ENCODE measurements around the gene ECI1. TPM values are rescaled to one million over a fixed set of nuclear protein-coding genes. Genes with fewer than 3 reads are reported as not detected.
A peak's percentile ranks its signal among the peaks of the same experiment; 100 is the strongest.
"Not testable (repeated sequence)": the region's sequence is repeated elsewhere in the genome, so short reads cannot be mapped to it uniquely, and the experiment has no call there.

Gene ECI1
- polyA plus RNA-seq, 3 donors, result 29.9 to 74.5 (median 52.3) TPM

DNA sequence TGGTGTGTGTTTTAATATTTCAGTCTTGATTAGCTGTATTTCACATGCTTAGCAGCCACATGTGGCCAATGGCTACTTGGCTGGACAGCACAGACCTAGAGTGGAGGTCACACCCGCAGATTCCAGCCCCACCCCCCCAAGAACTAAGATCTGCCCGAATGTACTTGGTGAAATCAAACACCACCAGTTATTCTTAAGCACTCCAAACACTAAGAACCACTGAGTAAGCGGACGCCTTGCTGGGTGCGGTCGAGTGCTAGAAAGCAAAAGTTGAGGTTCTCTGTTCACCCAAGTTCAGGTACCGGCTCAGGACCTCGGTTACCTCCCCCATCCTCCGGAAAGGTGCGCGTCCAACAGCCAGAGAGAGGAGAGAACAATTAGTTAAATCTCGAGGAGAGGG is 15.5 kb upstream of the ECI1 start:
- intact Hi-C loops (cut with micrococcal nuclease), result loop anchor here (5.0 kb wide), 3 partner anchors 45 to 240 kb away; partner anchors contain the start of genes MLST8 (in 2 of the 2) and E4F1 (in 1 of the 2)
- H3K36me3 Mint-ChIP-seq, result peaks cover 28 to 35% of the 10 kb centered on the region in 2 donors
- peaks cover 56% of the 10 kb centered on the region for H4K20me1 ChIP-seq (ENCODE audit: insufficient read depth, low read length)
- peaks cover 73% of the 10 kb centered on the region for H3K79me2 ChIP-seq (ENCODE audit: insufficient read depth, low read length)
- 33% methylated on average over 1 of the region's 12 CpGs for WGBS (ENCODE audit: insufficient coverage)
- peaks cover 25 to 32% of the 10 kb centered on the region in 2 donors for H3K36me3 ChIP-seq (replicated peaks in 1 of 2; ENCODE audit: control insufficient read depth in 1 of 2, insufficient read depth in 2 of 2, low read length in 2 of 2)
- H3K4me1 ChIP-seq (ENCODE audit: control insufficient read depth in 1 of 2, insufficient read depth in 2 of 2, low read length in 2 of 2), result peaks cover 19 to 29% of the 10 kb centered on the region in 2 donors
- not testable (repeated sequence) for H3K9me3 Mint-ChIP-seq; H3K9me3 ChIP-seq (replicated peaks in 1 of 2; ENCODE audit: control insufficient read depth in 1 of 2, insufficient read depth in 1 of 2, low read length in 2 of 2); H2AFZ ChIP-seq (ENCODE audit: insufficient read depth, low read depth, low read length, poor library complexity, severe bottlenecking); DNase-seq; H3K27me3 ChIP-seq (ENCODE audit: control insufficient read depth in 2 of 2, insufficient read depth in 2 of 2, low read length in 2 of 2); H3K27me3 Mint-ChIP-seq (ENCODE audit: low read depth in 3 of 3)
- peaks cover 31% of the 10 kb centered on the region for H3K4me1 Mint-ChIP-seq
- peak overlapping the region; percentile 92 to 97 for H3K27ac ChIP-seq (ENCODE audit: low read depth in 1 of 2, low read length in 2 of 2)
- peak overlapping the region; percentile 67 to 88 (median 72) for H3K4me3 ChIP-seq (replicated peaks in 1 of 3; ENCODE audit: low read depth in 2 of 3, low read length in 3 of 3)
- H3K9ac ChIP-seq (ENCODE audit: insufficient read depth, low read length, poor library complexity, severe bottlenecking), result peak overlapping the region; percentile 89
- peak overlapping the region; percentile 94 for H3K4me2 ChIP-seq (replicated peaks; ENCODE audit: extremely low read depth, low read length, poor library complexity, severe bottlenecking)
- peak overlapping the region; percentile 89 to 99 (median 94) for H3K27ac Mint-ChIP-seq
- peak overlapping the region; percentile 86 to 96 for H3K4me3 Mint-ChIP-seq

DNA sequence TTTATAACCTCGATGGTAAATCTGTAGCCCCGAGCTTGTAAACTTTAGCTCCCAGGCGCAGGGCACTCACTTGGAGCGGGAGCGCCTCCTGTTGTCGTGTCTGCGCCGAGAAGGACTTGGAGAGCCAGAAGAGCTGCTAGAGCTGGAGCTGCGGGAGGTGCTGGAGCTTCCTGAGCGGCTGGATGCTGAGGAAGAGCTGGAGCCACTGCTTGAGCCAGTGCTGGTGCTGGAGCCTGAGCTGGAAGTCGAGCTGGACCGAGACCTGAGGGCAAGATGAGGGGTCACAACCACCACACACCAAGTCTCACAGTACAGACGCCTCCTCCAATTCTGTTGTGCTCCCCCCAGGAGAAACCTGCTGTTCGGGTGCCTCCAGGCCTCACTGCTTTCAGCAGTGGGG is 11.6 kb upstream of the ECI1 start:
- H3K27ac ChIP-seq (ENCODE audit: low read depth in 1 of 2, low read length in 2 of 2); H3K4me2 ChIP-seq (replicated peaks; ENCODE audit: extremely low read depth, low read length, poor library complexity, severe bottlenecking); H3K27me3 Mint-ChIP-seq (ENCODE audit: low read depth in 3 of 3); H2AFZ ChIP-seq (ENCODE audit: insufficient read depth, low read depth, low read length, poor library complexity, severe bottlenecking); DNase-seq; H3K9me3 Mint-ChIP-seq; H3K4me1 ChIP-seq (ENCODE audit: control insufficient read depth in 1 of 2, insufficient read depth in 2 of 2, low read length in 2 of 2); H3K4me3 ChIP-seq (replicated peaks in 1 of 3; ENCODE audit: low read depth in 2 of 3, low read length in 3 of 3); H3K27me3 ChIP-seq (ENCODE audit: control insufficient read depth in 2 of 2, insufficient read depth in 2 of 2, low read length in 2 of 2); H3K9me3 ChIP-seq (replicated peaks in 1 of 2; ENCODE audit: control insufficient read depth in 1 of 2, insufficient read depth in 1 of 2, low read length in 2 of 2); H3K9ac ChIP-seq (ENCODE audit: insufficient read depth, low read length, poor library complexity, severe bottlenecking); intact Hi-C loops (cut with micrococcal nuclease); H3K4me3 Mint-ChIP-seq: not testable (repeated sequence)
- H3K36me3 ChIP-seq (replicated peaks in 1 of 2; ENCODE audit: control insufficient read depth in 1 of 2, insufficient read depth in 2 of 2, low read length in 2 of 2), result peaks cover 60 to 70% of the 10 kb centered on the region in 2 donors
- H3K79me2 ChIP-seq (ENCODE audit: insufficient read depth, low read length), result peaks cover 57% of the 10 kb centered on the region
- peak overlapping the region in 1 of 7 donors; percentile 69 for H3K27ac Mint-ChIP-seq
- WGBS (ENCODE audit: insufficient coverage), result 98% methylated on average over 8 of the region's 14 CpGs
- H3K36me3 Mint-ChIP-seq, result peaks cover 54 to 71% of the 10 kb centered on the region in 2 donors
- H4K20me1 ChIP-seq (ENCODE audit: insufficient read depth, low read length), result peaks cover 72% of the 10 kb centered on the region
- peaks cover 19% of the 10 kb centered on the region for H3K4me1 Mint-ChIP-seq

DNA sequence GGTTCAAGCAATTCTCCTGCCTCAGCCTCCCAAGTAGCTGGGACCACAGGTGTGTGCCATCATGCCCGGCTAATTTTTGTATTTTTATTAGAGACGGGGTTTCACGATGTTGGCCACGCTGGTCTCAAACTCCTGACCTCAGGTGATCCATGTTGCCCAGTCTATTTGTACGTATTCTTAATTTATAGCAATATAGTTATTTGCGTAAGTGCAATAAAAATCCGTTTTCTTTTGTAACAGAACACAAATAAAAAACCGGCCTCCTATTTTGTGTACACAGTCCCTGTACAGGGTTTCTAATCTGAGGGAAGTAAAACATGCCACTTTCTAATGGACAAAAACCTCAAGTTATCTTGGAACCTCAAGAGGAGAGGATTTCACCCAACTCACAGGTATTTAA is 8.9 kb upstream of the ECI1 start:
- Mint-ChIP-seq H3K4me1 (peaks cover 4% of the 10 kb centered on the region), H3K9me3 (no peaks in the 10 kb centered on the region), H3K36me3 (peaks cover 77 to 97% of the 10 kb centered on the region in 2 donors), H3K4me3 (no peak overlapping the region), H3K27ac (peak overlapping the region in 1 of 7 donors; percentile 35), H3K27me3 (ENCODE audit: low read depth in 3 of 3) (peaks cover 0 to 1% (median 0%) of the 10 kb centered on the region in 3 donors)
- no peak overlapping the region for H3K9ac ChIP-seq (ENCODE audit: insufficient read depth, low read length, poor library complexity, severe bottlenecking)
- WGBS (ENCODE audit: insufficient coverage), result 96% methylated on average over 4 of the region's 8 CpGs
- no peaks in the 10 kb centered on the region for H3K4me1 ChIP-seq (ENCODE audit: control insufficient read depth in 1 of 2, insufficient read depth in 2 of 2, low read length in 2 of 2)
- TF ChIP-seq, protein P1, sequence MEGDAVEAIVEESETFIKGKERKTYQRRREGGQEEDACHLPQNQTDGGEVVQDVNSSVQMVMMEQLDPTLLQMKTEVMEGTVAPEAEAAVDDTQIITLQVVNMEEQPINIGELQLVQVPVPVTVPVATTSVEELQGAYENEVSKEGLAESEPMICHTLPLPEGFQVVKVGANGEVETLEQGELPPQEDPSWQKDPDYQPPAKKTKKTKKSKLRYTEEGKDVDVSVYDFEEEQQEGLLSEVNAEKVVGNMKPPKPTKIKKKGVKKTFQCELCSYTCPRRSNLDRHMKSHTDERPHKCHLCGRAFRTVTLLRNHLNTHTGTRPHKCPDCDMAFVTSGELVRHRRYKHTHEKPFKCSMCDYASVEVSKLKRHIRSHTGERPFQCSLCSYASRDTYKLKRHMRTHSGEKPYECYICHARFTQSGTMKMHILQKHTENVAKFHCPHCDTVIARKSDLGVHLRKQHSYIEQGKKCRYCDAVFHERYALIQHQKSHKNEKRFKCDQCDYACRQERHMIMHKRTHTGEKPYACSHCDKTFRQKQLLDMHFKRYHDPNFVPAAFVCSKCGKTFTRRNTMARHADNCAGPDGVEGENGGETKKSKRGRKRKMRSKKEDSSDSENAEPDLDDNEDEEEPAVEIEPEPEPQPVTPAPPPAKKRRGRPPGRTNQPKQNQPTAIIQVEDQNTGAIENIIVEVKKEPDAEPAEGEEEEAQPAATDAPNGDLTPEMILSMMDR (IDR thresholded peaks at IDR 0.05), result no peak
- H4K20me1 ChIP-seq (ENCODE audit: insufficient read depth, low read length), result peaks cover 83% of the 10 kb centered on the region
- H2AFZ ChIP-seq (ENCODE audit: insufficient read depth, low read depth, low read length, poor library complexity, severe bottlenecking), result no peak overlapping the region
- H3K9me3 ChIP-seq (replicated peaks in 1 of 2; ENCODE audit: control insufficient read depth in 1 of 2, insufficient read depth in 1 of 2, low read length in 2 of 2), result no peaks in the 10 kb centered on the region
- H3K36me3 ChIP-seq (replicated peaks in 1 of 2; ENCODE audit: control insufficient read depth in 1 of 2, insufficient read depth in 2 of 2, low read length in 2 of 2), result peaks cover 87 to 98% of the 10 kb centered on the region in 2 donors
- DNase-seq, result no peak
- H3K4me2 ChIP-seq (replicated peaks; ENCODE audit: extremely low read depth, low read length, poor library complexity, severe bottlenecking), result no peak overlapping the region
- peaks cover 49% of the 10 kb centered on the region for H3K79me2 ChIP-seq (ENCODE audit: insufficient read depth, low read length)
- intact Hi-C loops (cut with micrococcal nuclease), result no loop called here
- no peak overlapping the region for H3K27ac ChIP-seq (ENCODE audit: low read depth in 1 of 2, low read length in 2 of 2)
- no peaks in the 10 kb centered on the region for H3K27me3 ChIP-seq (ENCODE audit: control insufficient read depth in 2 of 2, insufficient read depth in 2 of 2, low read length in 2 of 2)
- no peak overlapping the region for H3K4me3 ChIP-seq (replicated peaks in 1 of 3; ENCODE audit: low read depth in 2 of 3, low read length in 3 of 3)

- H3K9ac ChIP-seq (ENCODE audit: insufficient read depth, low read length, poor library complexity, severe bottlenecking); H3K27me3 Mint-ChIP-seq (ENCODE audit: low read depth in 3 of 3); H3K9me3 ChIP-seq (replicated peaks in 1 of 2; ENCODE audit: control insufficient read depth in 1 of 2, insufficient read depth in 1 of 2, low read length in 2 of 2); DNase-seq; H3K4me2 ChIP-seq (replicated peaks; ENCODE audit: extremely low read depth, low read length, poor library complexity, severe bottlenecking); H2AFZ ChIP-seq (ENCODE audit: insufficient read depth, low read depth, low read length, poor library complexity, severe bottlenecking); H3K27ac ChIP-seq (ENCODE audit: low read depth in 1 of 2, low read length in 2 of 2); H3K27me3 ChIP-seq (ENCODE audit: control insufficient read depth in 2 of 2, insufficient read depth in 2 of 2, low read length in 2 of 2); H3K4me3 Mint-ChIP-seq; H3K9me3 Mint-ChIP-seq; H3K4me3 ChIP-seq (replicated peaks in 1 of 3; ENCODE audit: low read depth in 2 of 3, low read length in 3 of 3); H3K4me1 ChIP-seq (ENCODE audit: control insufficient read depth in 1 of 2, insufficient read depth in 2 of 2, low read length in 2 of 2); H3K4me1 Mint-ChIP-seq: not testable (repeated sequence)
- intact Hi-C loops (cut with micrococcal nuclease), result loop anchor here in 1 of 2 donors (10.0 kb wide), 1 partner anchor 254 kb away; the partner anchor contains the start of gene ZNF598
- Histone ChIP-seq H3K36me3 (replicated peaks in 1 of 2; ENCODE audit: control insufficient read depth in 1 of 2, insufficient read depth in 2 of 2, low read length in 2 of 2) (peaks cover 93 to 99% of the 10 kb centered on the region in 2 donors), H4K20me1 (ENCODE audit: insufficient read depth, low read length) (peaks cover 66% of the 10 kb centered on the region), H3K79me2 (ENCODE audit: insufficient read depth, low read length) (peaks cover 32% of the 10 kb centered on the region)
- Mint-ChIP-seq H3K27ac (peak overlapping the region in 3 of 7 donors; percentile 13 to 69 (median 14)), H3K36me3 (peaks cover 76 to 98% of the 10 kb centered on the region in 2 donors)
- 100% methylated on average over 3 of the region's 7 CpGs for WGBS (ENCODE audit: insufficient coverage)
These were observed 7.1 kb upstream of the ECI1 start for GRCh38 chr16:2258530-2258929.
